Adrenal gland (tissue), 5 donors: Measurements from ENCODE around the gene TTC39B.

Source experiments
- CTCF ChIP-seq, 6 experiments: fragments of 450-650 bp in 4 of 6; fragments of 200-600 bp in 2 of 6; sonication (generic) in 1 of 6; IDR thresholded peaks; 1 replicate in 5 of 6; 2 replicates in 1 of 6; pipeline versions ENCODE4 v1.5.1 to v1.8.0; 2016 to 2021; ENCODE audit warnings: antibody characterized with exemption in 6 of 6, mild to moderate bottlenecking in 2 of 6, moderate library complexity in 1 of 6
- POLR2A ChIP-seq, 2 donors: fragments of 450-650 bp; IDR thresholded peaks; one replicate each; pipeline ENCODE4 v1.6.1; 2017; ENCODE audit warnings: antibody characterized with exemption in 2 of 2, mild to moderate bottlenecking in 2 of 2, moderate library complexity in 1 of 2
- donor health status: DM: no; HTN: no; CAD: no.

DNA sequence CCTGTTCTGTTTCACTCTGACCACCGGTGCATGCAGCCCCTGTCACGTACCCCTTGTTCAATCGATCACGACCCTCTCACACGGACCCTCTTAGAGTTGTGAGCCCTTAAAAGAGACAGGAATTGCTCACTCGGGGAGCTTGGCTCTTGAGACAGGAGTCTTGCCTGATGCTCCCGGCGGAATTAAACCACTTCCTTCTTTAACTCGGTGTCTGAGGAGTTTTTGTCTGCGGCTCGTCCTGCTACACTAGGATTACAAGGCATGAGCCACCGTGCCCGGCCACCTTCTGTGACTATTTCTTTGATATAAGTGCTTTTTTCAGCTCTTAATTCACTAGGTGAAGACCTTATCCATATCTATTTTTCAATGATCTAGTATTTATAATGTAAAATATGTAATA lies 167.5 kb downstream of the TTC39B start:
- TF ChIP-seq CTCF (IDR thresholded peaks at IDR 0.05) (no peak), POLR2A (IDR thresholded peaks at IDR 0.05) (no peak)
